DOHH2 (cell line): ENCODE results near the gene TMEM132D.

Experiments
- H3F3A ChIP-seq: fragments of 200-600 bp; sonication (generic), shearing (Covaris generic); 2 replicates; pipeline ENCODE4 v1.6.0; 2016; ENCODE audit warnings: antibody characterized with exemption, mild to moderate bottlenecking; ENCODE audit not compliant: control insufficient read depth, insufficient read depth
- H3K27ac ChIP-seq: fragments of 200-600 bp; sonication (generic); 2 replicates; pipeline ENCODE4 v1.5.1; 2014; ENCODE audit warnings: low read depth, mild to moderate bottlenecking, low read length, moderate library complexity
- H3K27me3 ChIP-seq: fragments of 200-600 bp; sonication (generic); 2 replicates; pipeline ENCODE4 v1.6.1; 2014; ENCODE audit warnings: mild to moderate bottlenecking, low read length, mixed read lengths; ENCODE audit not compliant: control insufficient read depth
- H3K36me3 ChIP-seq: fragments of 200-600 bp; sonication (generic); 2 replicates; pipeline ENCODE4 v1.6.1; 2014; ENCODE audit warnings: mild to moderate bottlenecking, low read length, moderate library complexity, mixed read lengths; ENCODE audit not compliant: control insufficient read depth
- H3K4me1 ChIP-seq: fragments of 200-600 bp; sonication (generic); 2 replicates; pipeline ENCODE4 v1.6.1; 2014; ENCODE audit warnings: mild to moderate bottlenecking, low read length, mixed read lengths; ENCODE audit not compliant: control insufficient read depth
- H3K4me2 ChIP-seq: fragments of 200-600 bp; sonication (generic); 2 replicates; pipeline ENCODE4 v1.6.0; 2014; ENCODE audit warnings: mild to moderate bottlenecking, low read length, moderate library complexity
- H3K4me3 ChIP-seq: fragments of 200-600 bp; sonication (generic); 2 replicates; pipeline ENCODE4 v1.5.1; 2014; ENCODE audit warnings: mild to moderate bottlenecking, low read length, mixed read lengths
- H3K79me2 ChIP-seq: fragments of 200-600 bp; sonication (generic); 2 replicates; pipeline ENCODE4 v1.6.1; 2014; ENCODE audit warnings: mild to moderate bottlenecking, low read length, mixed read lengths; ENCODE audit not compliant: control insufficient read depth
- H3K9me2 ChIP-seq: fragments of 200-600 bp; sonication (generic); replicated peaks from 2 replicates; pipeline ENCODE4 v1.6.1; 2014; ENCODE audit warnings: mild to moderate bottlenecking, low read length, mixed read lengths; ENCODE audit not compliant: control insufficient read depth
- H3K9me3 ChIP-seq: fragments of 200-600 bp; sonication (generic); 2 replicates; pipeline ENCODE4 v1.6.1; 2014; ENCODE audit warnings: antibody characterized with exemption, low read length, mixed read lengths; ENCODE audit not compliant: control insufficient read depth, insufficient read depth
- H4K20me1 ChIP-seq: fragments of 200-600 bp; sonication (generic); 2 replicates; pipeline ENCODE4 v1.6.0; 2014; ENCODE audit warnings: low read depth, mild to moderate bottlenecking, antibody characterized with exemption, low read length, moderate library complexity; ENCODE audit not compliant: control insufficient read depth, insufficient read depth
- EZH2phosphoT487 ChIP-seq: fragments of 200-600 bp; sonication (generic); IDR thresholded peaks from 2 replicates; pipeline ENCODE4 v1.6.1; 2017; ENCODE audit warnings: borderline replicate concordance, mild to moderate bottlenecking, antibody characterized with exemption, low read length, moderate library complexity, mixed read lengths
- TF ChIP-seq, protein P1 (sequence below): fragments of 200-600 bp; sonication (generic); IDR thresholded peaks from one replicate; pipeline ENCODE4 v1.5.1; 2014; ENCODE audit warnings: antibody characterized with exemption, mild to moderate bottlenecking, low read depth, low read length; ENCODE audit not compliant: poor library complexity, severe bottlenecking

The TMEM132D gene

GRCh38 chr12:129179941-129180553 is 723.8 kb downstream of the TMEM132D start:
- Histone ChIP-seq H3K4me2 (no peak overlapping the region), H3K36me3 (no peaks in the 10 kb centered on the region), H3K9me2 (no peaks in the 10 kb centered on the region), H3F3A (no peaks in the 10 kb centered on the region), H4K20me1 (no peaks in the 10 kb centered on the region), H3K4me1 (no peaks in the 10 kb centered on the region), H3K79me2 (no peaks in the 10 kb centered on the region), H3K27ac (no peak overlapping the region), H3K27me3 (no peaks in the 10 kb centered on the region), H3K9me3 (no peaks in the 10 kb centered on the region), H3K4me3 (no peak overlapping the region)
- TF ChIP-seq, protein P1, sequence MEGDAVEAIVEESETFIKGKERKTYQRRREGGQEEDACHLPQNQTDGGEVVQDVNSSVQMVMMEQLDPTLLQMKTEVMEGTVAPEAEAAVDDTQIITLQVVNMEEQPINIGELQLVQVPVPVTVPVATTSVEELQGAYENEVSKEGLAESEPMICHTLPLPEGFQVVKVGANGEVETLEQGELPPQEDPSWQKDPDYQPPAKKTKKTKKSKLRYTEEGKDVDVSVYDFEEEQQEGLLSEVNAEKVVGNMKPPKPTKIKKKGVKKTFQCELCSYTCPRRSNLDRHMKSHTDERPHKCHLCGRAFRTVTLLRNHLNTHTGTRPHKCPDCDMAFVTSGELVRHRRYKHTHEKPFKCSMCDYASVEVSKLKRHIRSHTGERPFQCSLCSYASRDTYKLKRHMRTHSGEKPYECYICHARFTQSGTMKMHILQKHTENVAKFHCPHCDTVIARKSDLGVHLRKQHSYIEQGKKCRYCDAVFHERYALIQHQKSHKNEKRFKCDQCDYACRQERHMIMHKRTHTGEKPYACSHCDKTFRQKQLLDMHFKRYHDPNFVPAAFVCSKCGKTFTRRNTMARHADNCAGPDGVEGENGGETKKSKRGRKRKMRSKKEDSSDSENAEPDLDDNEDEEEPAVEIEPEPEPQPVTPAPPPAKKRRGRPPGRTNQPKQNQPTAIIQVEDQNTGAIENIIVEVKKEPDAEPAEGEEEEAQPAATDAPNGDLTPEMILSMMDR: no peak
- no peak for TF ChIP-seq EZH2phosphoT487

GRCh38 chr12:129169928-129170327 is 733.9 kb downstream of the TMEM132D start:
- Histone ChIP-seq H3K9me2 (no peaks in the 10 kb centered on the region), H3K36me3 (no peaks in the 10 kb centered on the region), H3K27me3 (no peaks in the 10 kb centered on the region), H3K4me1 (no peaks in the 10 kb centered on the region), H3K9me3 (no peaks in the 10 kb centered on the region), H3K79me2 (no peaks in the 10 kb centered on the region), H3K4me2 (no peak overlapping the region), H3K4me3 (no peak overlapping the region), H3K27ac (no peak overlapping the region), H3F3A (no peaks in the 10 kb centered on the region), H4K20me1 (no peaks in the 10 kb centered on the region)
- TF ChIP-seq EZH2phosphoT487: no peak
- TF ChIP-seq, protein P1: no peak

- no peaks in the 10 kb centered on the region for H3K36me3 ChIP-seq
- no peaks in the 10 kb centered on the region for H4K20me1 ChIP-seq
- no peaks in the 10 kb centered on the region for H3K9me3 ChIP-seq
- no peak overlapping the region for H3K4me3 ChIP-seq
- no peaks in the 10 kb centered on the region for H3K4me1 ChIP-seq
- no peaks in the 10 kb centered on the region for H3F3A ChIP-seq
- TF ChIP-seq, protein P1: no peak
- no peak for TF ChIP-seq EZH2phosphoT487
- no peak overlapping the region for H3K27ac ChIP-seq
- H3K27me3 ChIP-seq: no peaks in the 10 kb centered on the region
- no peaks in the 10 kb centered on the region for H3K79me2 ChIP-seq
- H3K4me2 ChIP-seq: no peak overlapping the region
- H3K9me2 ChIP-seq: no peaks in the 10 kb centered on the region
Measured at GRCh38 chr12:129163861-129164260, 740.0 kb downstream of the TMEM132D start.
